Tibial nerve (tissue), 4 donors: ENCODE measurements around the gene PHC2. TPM values are rescaled to one million over a fixed set of nuclear protein-coding genes. Genes with fewer than 3 reads are reported as not detected.

Source experiments
- DNase-seq, 2 donors: peaks; one replicate each; pipeline ENCODE4 v3.0.0-alpha.2; 2019; ENCODE audit warnings: low spot score in 2 of 2
- H3K27ac ChIP-seq, 4 donors: fragments of 200-600 bp; sonication (generic) in 3 of 4; one replicate each; pipeline ENCODE4 v1.5.1; 2017 to 2019; ENCODE audit warnings: mild to moderate bottlenecking in 1 of 4
- H3K27me3 ChIP-seq, 2 donors: fragments of 200-600 bp; sonication (generic) in 1 of 2; one replicate each; pipeline versions ENCODE4 v1.5.1 to v1.6.0; 2017 to 2019
- H3K36me3 ChIP-seq, 3 donors: fragments of 200-600 bp; sonication (generic); one replicate each; pipeline ENCODE4 v1.5.1; 2018 to 2019
- H3K4me1 ChIP-seq, 4 donors: fragments of 200-600 bp; sonication (generic) in 3 of 4; one replicate each; pipeline ENCODE4 v1.5.1; 2017 to 2019
- H3K4me3 ChIP-seq, 4 donors: fragments of 200-600 bp; sonication (generic) in 3 of 4; one replicate each; pipeline ENCODE4 v1.5.1; 2017 to 2019; ENCODE audit warnings: mild to moderate bottlenecking in 1 of 4, moderate library complexity in 1 of 4
- H3K9me3 ChIP-seq, 4 donors: fragments of 200-600 bp; sonication (generic) in 3 of 4; one replicate each; pipeline ENCODE4 v1.5.1; 2017 to 2019
- CTCF ChIP-seq, 5 experiments: fragments of 200-600 bp in 3 of 5; fragments of 450-650 bp in 2 of 5; sonication (generic) in 3 of 5; IDR thresholded peaks; one replicate each; pipeline ENCODE4 v1.5.1; 2016 to 2019; ENCODE audit warnings: antibody characterized with exemption in 5 of 5, mild to moderate bottlenecking in 3 of 5, moderate library complexity in 2 of 5
- EP300 ChIP-seq, 2 donors: sonication (generic); formaldehyde crosslinking; IDR thresholded peaks; one replicate each; pipeline ENCODE4 v1.6.1; 2017; ENCODE audit warnings: antibody characterized with exemption in 2 of 2, mild to moderate bottlenecking in 1 of 2
- POLR2A ChIP-seq, 2 donors: fragments of 450-650 bp; IDR thresholded peaks; one replicate each; pipeline ENCODE4 v1.6.1; 2017; ENCODE audit warnings: antibody characterized with exemption in 2 of 2, mild to moderate bottlenecking in 2 of 2, moderate library complexity in 2 of 2
- WGBS, 2 donors: methylation state at CpG; one replicate each; pipeline ENCODE4 v1.1.5; 2018; 5-methylcytosine and 5-hydroxymethylcytosine counted together
- total RNA-seq, 4 donors: library from RNA; depleted of rRNA; stranded (reverse); fragments of >200 nt; gene quantifications; one replicate each; pipeline ENCODE4 v1.1.0, GENCODE V29; 2016

The PHC2 gene
- total RNA-seq, 4 donors from 2014 or later, result 152 to 458 (median 204) TPM

- TF ChIP-seq POLR2A (IDR thresholded peaks at IDR 0.05), result no peak
- no peak for TF ChIP-seq EP300 (IDR thresholded peaks at IDR 0.05)
- TF ChIP-seq CTCF (IDR thresholded peaks at IDR 0.05), result no peak
- no peaks in the 10 kb centered on the region for H3K36me3 ChIP-seq
- no peaks in the 10 kb centered on the region for H3K9me3 ChIP-seq
- DNase-seq, result no peak
- peaks cover 0 to 26% (median 8%) of the 10 kb centered on the region in 4 donors for H3K4me1 ChIP-seq
- H3K27ac ChIP-seq, result no peak overlapping the region
- whole genome bisulfite sequencing, 2 donors, result 67 to 71% methylated on average over 4 of the region's 4 CpGs
- no peaks in the 10 kb centered on the region for H3K27me3 ChIP-seq
- no peak overlapping the region for H3K4me3 ChIP-seq
These were observed 5.8 kb upstream of the PHC2 start for GRCh38 chr1:33436557-33437285.

- Histone ChIP-seq H3K27me3 (no peaks in the 10 kb centered on the region), H3K27ac (no peak overlapping the region), H3K4me1 (peaks cover 0 to 32% (median 8%) of the 10 kb centered on the region in 4 donors), H3K9me3 (no peaks in the 10 kb centered on the region), H3K4me3 (no peak overlapping the region), H3K36me3 (no peaks in the 10 kb centered on the region)
- 59 to 71% methylated on average over 4 of the region's 4 CpGs for WGBS, 2 donors
- no peak for DNase-seq
- no peak for TF ChIP-seq EP300 (IDR thresholded peaks at IDR 0.05)
- no peak for TF ChIP-seq CTCF (IDR thresholded peaks at IDR 0.05)
- no peak for TF ChIP-seq POLR2A (IDR thresholded peaks at IDR 0.05)
These were observed 4.4 kb upstream of the PHC2 start for GRCh38 chr1:33435096-33435820.

GRCh38 chr1:33434363-33434750 is 3.5 kb upstream of the PHC2 start:
- TF ChIP-seq POLR2A (IDR thresholded peaks at IDR 0.05) (no peak), CTCF (IDR thresholded peaks at IDR 0.05) (no peak), EP300 (IDR thresholded peaks at IDR 0.05) (no peak)
- no peaks in the 10 kb centered on the region for H3K9me3 ChIP-seq
- H3K4me3 ChIP-seq, result no peak overlapping the region
- no peak for DNase-seq
- peak overlapping the region in 2 of 4 donors; percentile 11 to 69 for H3K27ac ChIP-seq
- H3K36me3 ChIP-seq, result no peaks in the 10 kb centered on the region
- 94 to 96% methylated on average over 1 of the region's 1 CpG for WGBS, 2 donors
- H3K4me1 ChIP-seq, result peaks cover 0 to 41% (median 14%) of the 10 kb centered on the region in 4 donors
- no peaks in the 10 kb centered on the region for H3K27me3 ChIP-seq

- no peak for TF ChIP-seq POLR2A (IDR thresholded peaks at IDR 0.05)
- TF ChIP-seq CTCF (IDR thresholded peaks at IDR 0.05), result no peak
- peak in 1 of 2 donors; percentile 90 for TF ChIP-seq EP300 (IDR thresholded peaks at IDR 0.05)
- Histone ChIP-seq H3K27me3 (no peaks in the 10 kb centered on the region), H3K4me3 (no peak overlapping the region), H3K4me1 (peaks cover 0 to 46% (median 14%) of the 10 kb centered on the region in 4 donors), H3K27ac (peak overlapping the region in 2 of 4 donors; percentile 27 to 80), H3K36me3 (no peaks in the 10 kb centered on the region), H3K9me3 (no peaks in the 10 kb centered on the region)
- 17 to 22% methylated on average over 3 of the region's 3 CpGs for WGBS, 2 donors
- peak in 1 of 2 donors; percentile 83 for DNase-seq
These were observed 2.8 kb upstream of the PHC2 start for GRCh38 chr1:33433509-33434362.
